NT2/D1 (cell line): Measurements from ENCODE around the gene RSPO4.

Source experiments
- SUZ12 ChIP-seq: IDR thresholded peaks from 2 replicates; pipeline ENCODE4 v1.6.1; 2011; ENCODE audit not compliant: insufficient read length, insufficient read depth; ENCODE audit errors: extremely low read depth
- YY1 ChIP-seq: IDR thresholded peaks from 2 replicates; pipeline ENCODE4 v1.6.1; 2011; ENCODE audit not compliant: insufficient read length, insufficient read depth
- ZNF274 ChIP-seq: IDR thresholded peaks from 2 replicates; pipeline ENCODE4 v1.6.1; 2011; ENCODE audit warnings: mild to moderate bottlenecking, low read depth, low read length

DNA sequence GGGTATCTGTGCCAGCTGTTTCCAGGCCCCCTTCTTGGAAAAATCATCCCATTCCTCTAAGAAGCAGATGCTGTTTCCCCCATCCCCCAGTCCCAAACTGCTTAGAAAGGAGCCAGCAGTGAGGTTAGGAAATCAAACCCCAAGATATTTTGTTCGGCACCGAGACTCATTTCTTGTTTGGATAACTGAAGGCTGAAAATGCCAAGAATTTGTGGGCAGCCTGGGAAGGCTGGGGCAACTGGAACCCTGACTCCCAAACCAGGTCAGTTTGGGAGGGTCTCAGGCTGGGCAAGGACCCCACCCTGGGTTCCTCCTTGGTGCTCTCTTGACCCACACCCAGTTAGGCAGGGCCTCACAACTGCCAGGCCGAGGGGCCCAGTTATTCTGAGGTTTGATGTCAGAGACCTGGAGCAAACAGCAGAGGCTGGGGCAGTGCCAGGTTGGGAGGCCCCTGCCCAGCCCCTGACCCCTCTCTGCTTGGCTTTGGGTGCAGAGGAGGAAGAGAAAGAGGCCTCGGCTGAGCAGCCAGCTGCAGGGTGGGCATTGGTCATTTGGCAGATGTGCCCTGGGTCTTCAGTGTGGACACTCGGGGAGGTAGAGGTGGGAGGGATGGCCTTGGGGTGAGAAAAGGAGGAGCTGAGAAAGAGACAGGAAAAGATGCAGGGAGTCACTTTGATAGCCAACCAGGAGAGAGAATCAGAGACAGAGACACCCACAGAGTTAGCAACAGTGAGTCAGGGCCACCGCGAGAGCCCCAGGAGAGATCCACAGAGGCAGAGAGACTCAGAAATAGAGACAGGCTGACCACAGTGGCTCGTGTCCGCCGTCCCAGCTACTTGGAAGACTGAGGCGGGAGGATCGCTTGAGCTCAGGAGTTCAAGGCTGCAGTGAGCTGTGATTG lies 91.0 kb downstream of the RSPO4 start:
- no peak for TF ChIP-seq ZNF274
- TF ChIP-seq YY1 = no peak
- no peak for TF ChIP-seq SUZ12
